HEK293 (cell line): ENCODE measurements around the gene CRB3.

Experiments
- GLI4 ChIP-seq: fragments of 450-650 bp; formaldehyde crosslinking; IDR thresholded peaks from 2 replicates; pipeline ENCODE4 v1.5.1; 2016; ENCODE audit warnings: missing biosample characterization, missing genetic modification characterization
- GLIS2 ChIP-seq: fragments of 450-650 bp; formaldehyde crosslinking; IDR thresholded peaks from 2 replicates; pipeline ENCODE4 v1.5.1; 2016; ENCODE audit warnings: missing biosample characterization, missing genetic modification characterization
- KLF7 ChIP-seq: fragments of 450-650 bp; formaldehyde crosslinking; IDR thresholded peaks from 2 replicates; pipeline ENCODE4 v1.5.1; 2016; ENCODE audit warnings: missing biosample characterization, missing genetic modification characterization, borderline replicate concordance
- KLF9 ChIP-seq: fragments of 450-650 bp; formaldehyde crosslinking; IDR thresholded peaks from 2 replicates; pipeline ENCODE4 v1.5.1; 2016; ENCODE audit warnings: missing biosample characterization, missing genetic modification characterization, low read depth
- OVOL3 ChIP-seq: fragments of 450-650 bp; formaldehyde crosslinking; IDR thresholded peaks from 2 replicates; pipeline ENCODE4 v1.5.1; 2016; ENCODE audit warnings: missing biosample characterization, missing genetic modification characterization
- WT1 ChIP-seq: fragments of 450-650 bp; formaldehyde crosslinking; IDR thresholded peaks from 2 replicates; pipeline ENCODE4 v1.5.1; 2016; ENCODE audit warnings: missing biosample characterization, missing genetic modification characterization
- YY1 ChIP-seq: fragments of 450-650 bp; formaldehyde crosslinking; IDR thresholded peaks from 2 replicates; pipeline ENCODE4 v1.5.1; 2018; ENCODE audit warnings: missing biosample characterization, missing genetic modification characterization
- ZBTB8A ChIP-seq: fragments of 450-650 bp; formaldehyde crosslinking; IDR thresholded peaks from 2 replicates; pipeline ENCODE4 v1.5.1; 2016; ENCODE audit warnings: missing biosample characterization, missing genetic modification characterization
- ZNF169 ChIP-seq: fragments of 450-650 bp; formaldehyde crosslinking; IDR thresholded peaks from 2 replicates; pipeline ENCODE4 v1.5.1; 2016; ENCODE audit warnings: missing biosample characterization, missing genetic modification characterization
- ZNF23 ChIP-seq: fragments of 450-650 bp; formaldehyde crosslinking; IDR thresholded peaks from 2 replicates; pipeline ENCODE4 v1.5.1; 2016; ENCODE audit warnings: missing biosample characterization, missing genetic modification characterization, borderline replicate concordance
- ZNF24 ChIP-seq: fragments of 450-650 bp; formaldehyde crosslinking; IDR thresholded peaks from 2 replicates; pipeline ENCODE4 v1.5.1; 2016; ENCODE audit warnings: missing biosample characterization, missing genetic modification characterization
- ZNF423 ChIP-seq: fragments of 450-650 bp; formaldehyde crosslinking; IDR thresholded peaks from 2 replicates; pipeline ENCODE4 v1.5.1; 2016; ENCODE audit warnings: missing biosample characterization, missing genetic modification characterization
- ZNF514 ChIP-seq: fragments of 450-650 bp; formaldehyde crosslinking; IDR thresholded peaks from 2 replicates; pipeline ENCODE4 v1.5.1; 2016; ENCODE audit warnings: missing biosample characterization, missing genetic modification characterization
- ZNF529 ChIP-seq: fragments of 450-650 bp; formaldehyde crosslinking; IDR thresholded peaks from 2 replicates; pipeline ENCODE4 v1.5.1; 2017; ENCODE audit warnings: missing genetic modification characterization, missing biosample characterization; ENCODE audit not compliant: insufficient replicate concordance
- ZNF555 ChIP-seq: fragments of 450-650 bp; formaldehyde crosslinking; conservative IDR thresholded peaks from 2 replicates; pipeline ENCODE4 v1.5.1; 2017; ENCODE audit warnings: missing biosample characterization, mild to moderate bottlenecking, missing genetic modification characterization, inconsistent platforms
- ZNF560 ChIP-seq: fragments of 450-650 bp; formaldehyde crosslinking; IDR thresholded peaks from 2 replicates; pipeline ENCODE4 v1.5.1; 2017; ENCODE audit warnings: missing biosample characterization, missing genetic modification characterization, borderline replicate concordance
- ZNF571 ChIP-seq: fragments of 450-650 bp; formaldehyde crosslinking; IDR thresholded peaks from 2 replicates; pipeline ENCODE4 v1.5.0; 2017; ENCODE audit warnings: missing biosample characterization, missing genetic modification characterization
- ZNF600 ChIP-seq: fragments of 450-650 bp; formaldehyde crosslinking; IDR thresholded peaks from 2 replicates; pipeline ENCODE4 v1.5.1; 2016; ENCODE audit warnings: missing biosample characterization, missing genetic modification characterization
- ZNF76 ChIP-seq: fragments of 450-650 bp; formaldehyde crosslinking; IDR thresholded peaks from 2 replicates; pipeline ENCODE4; 2016; ENCODE audit warnings: low read depth, missing biosample characterization, missing genetic modification characterization, borderline replicate concordance
- TF ChIP-seq, protein P1 (sequence below): fragments of 450-650 bp; formaldehyde crosslinking; conservative IDR thresholded peaks from 2 replicates; pipeline ENCODE4 v1.5.1; 2016; ENCODE audit warnings: low read depth, missing biosample characterization, missing genetic modification characterization
- TF ChIP-seq, protein P2 (sequence below): fragments of 450-650 bp; formaldehyde crosslinking; IDR thresholded peaks from 2 replicates; pipeline ENCODE4 v1.5.1; 2016; ENCODE audit warnings: missing biosample characterization, missing genetic modification characterization
- TF ChIP-seq, protein P3 (sequence below): fragments of 450-650 bp; formaldehyde crosslinking; IDR thresholded peaks from 2 replicates; pipeline ENCODE4 v1.5.1; 2016; ENCODE audit warnings: missing biosample characterization, missing genetic modification characterization
- TF ChIP-seq, protein P4 (sequence below): fragments of 450-650 bp; formaldehyde crosslinking; IDR thresholded peaks from 2 replicates; pipeline ENCODE4 v1.5.1; 2016; ENCODE audit warnings: missing biosample characterization, missing genetic modification characterization
- TF ChIP-seq, protein P5 (sequence below): fragments of 450-650 bp; formaldehyde crosslinking; IDR thresholded peaks from 2 replicates; pipeline ENCODE4 v1.5.0; 2017; ENCODE audit warnings: missing biosample characterization, missing genetic modification characterization, borderline replicate concordance
- TF ChIP-seq, protein P6 (sequence below): fragments of 450-650 bp; formaldehyde crosslinking; IDR thresholded peaks from 2 replicates; pipeline ENCODE4 v1.5.1; 2017; ENCODE audit warnings: missing biosample characterization, missing genetic modification characterization

Gene CRB3

DNA sequence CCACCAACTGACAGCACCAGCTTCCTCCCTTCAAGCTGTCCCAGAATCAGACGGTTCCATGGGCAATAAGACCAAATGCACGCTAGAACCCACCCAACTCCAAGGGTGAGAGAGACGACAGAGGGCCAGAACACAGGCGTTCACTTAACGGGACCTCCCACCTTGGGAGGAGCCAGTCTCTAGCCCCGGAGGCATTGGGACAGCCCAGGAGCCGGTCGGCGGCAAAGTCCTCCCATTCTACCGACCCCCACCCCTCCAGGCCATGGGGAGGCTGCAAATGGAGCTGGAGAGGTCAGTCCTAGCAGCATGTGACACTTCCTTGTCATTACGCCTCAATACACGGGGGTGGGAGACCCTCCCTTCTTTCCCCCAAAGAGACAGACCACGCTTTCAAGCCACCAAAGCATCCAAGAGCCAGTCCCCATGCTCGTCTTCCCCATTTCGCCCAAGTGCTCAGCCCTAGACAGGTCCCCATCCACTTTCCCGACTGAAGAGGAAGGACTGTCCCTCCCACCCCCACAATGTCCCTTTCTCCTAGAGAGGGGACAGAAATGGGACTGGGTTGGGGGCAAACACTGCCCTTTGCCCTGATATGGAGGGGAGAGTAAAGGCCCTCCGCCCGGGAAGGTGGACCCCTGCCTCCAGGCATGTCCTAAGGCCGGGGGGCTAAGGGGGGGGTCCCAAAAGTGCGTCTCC lies 40.4 kb upstream of the CRB3 start (continued):
- TF ChIP-seq, protein P1, sequence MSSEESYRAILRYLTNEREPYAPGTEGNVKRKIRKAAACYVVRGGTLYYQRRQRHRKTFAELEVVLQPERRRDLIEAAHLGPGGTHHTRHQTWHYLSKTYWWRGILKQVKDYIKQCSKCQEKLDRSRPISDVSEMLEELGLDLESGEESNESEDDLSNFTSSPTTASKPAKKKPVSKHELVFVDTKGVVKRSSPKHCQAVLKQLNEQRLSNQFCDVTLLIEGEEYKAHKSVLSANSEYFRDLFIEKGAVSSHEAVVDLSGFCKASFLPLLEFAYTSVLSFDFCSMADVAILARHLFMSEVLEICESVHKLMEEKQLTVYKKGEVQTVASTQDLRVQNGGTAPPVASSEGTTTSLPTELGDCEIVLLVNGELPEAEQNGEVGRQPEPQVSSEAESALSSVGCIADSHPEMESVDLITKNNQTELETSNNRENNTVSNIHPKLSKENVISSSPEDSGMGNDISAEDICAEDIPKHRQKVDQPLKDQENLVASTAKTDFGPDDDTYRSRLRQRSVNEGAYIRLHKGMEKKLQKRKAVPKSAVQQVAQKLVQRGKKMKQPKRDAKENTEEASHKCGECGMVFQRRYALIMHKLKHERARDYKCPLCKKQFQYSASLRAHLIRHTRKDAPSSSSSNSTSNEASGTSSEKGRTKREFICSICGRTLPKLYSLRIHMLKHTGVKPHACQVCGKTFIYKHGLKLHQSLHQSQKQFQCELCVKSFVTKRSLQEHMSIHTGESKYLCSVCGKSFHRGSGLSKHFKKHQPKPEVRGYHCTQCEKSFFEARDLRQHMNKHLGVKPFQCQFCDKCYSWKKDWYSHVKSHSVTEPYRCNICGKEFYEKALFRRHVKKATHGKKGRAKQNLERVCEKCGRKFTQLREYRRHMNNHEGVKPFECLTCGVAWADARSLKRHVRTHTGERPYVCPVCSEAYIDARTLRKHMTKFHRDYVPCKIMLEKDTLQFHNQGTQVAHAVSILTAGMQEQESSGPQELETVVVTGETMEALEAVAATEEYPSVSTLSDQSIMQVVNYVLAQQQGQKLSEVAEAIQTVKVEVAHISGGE: no peak
- TF ChIP-seq, protein P2, sequence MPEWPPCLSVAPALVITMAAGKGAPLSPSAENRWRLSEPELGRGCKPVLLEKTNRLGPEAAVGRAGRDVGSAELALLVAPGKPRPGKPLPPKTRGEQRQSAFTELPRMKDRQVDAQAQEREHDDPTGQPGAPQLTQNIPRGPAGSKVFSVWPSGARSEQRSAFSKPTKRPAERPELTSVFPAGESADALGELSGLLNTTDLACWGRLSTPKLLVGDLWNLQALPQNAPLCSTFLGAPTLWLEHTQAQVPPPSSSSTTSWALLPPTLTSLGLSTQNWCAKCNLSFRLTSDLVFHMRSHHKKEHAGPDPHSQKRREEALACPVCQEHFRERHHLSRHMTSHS (tag by site-specific recombination): no peak
- TF ChIP-seq, protein P3, sequence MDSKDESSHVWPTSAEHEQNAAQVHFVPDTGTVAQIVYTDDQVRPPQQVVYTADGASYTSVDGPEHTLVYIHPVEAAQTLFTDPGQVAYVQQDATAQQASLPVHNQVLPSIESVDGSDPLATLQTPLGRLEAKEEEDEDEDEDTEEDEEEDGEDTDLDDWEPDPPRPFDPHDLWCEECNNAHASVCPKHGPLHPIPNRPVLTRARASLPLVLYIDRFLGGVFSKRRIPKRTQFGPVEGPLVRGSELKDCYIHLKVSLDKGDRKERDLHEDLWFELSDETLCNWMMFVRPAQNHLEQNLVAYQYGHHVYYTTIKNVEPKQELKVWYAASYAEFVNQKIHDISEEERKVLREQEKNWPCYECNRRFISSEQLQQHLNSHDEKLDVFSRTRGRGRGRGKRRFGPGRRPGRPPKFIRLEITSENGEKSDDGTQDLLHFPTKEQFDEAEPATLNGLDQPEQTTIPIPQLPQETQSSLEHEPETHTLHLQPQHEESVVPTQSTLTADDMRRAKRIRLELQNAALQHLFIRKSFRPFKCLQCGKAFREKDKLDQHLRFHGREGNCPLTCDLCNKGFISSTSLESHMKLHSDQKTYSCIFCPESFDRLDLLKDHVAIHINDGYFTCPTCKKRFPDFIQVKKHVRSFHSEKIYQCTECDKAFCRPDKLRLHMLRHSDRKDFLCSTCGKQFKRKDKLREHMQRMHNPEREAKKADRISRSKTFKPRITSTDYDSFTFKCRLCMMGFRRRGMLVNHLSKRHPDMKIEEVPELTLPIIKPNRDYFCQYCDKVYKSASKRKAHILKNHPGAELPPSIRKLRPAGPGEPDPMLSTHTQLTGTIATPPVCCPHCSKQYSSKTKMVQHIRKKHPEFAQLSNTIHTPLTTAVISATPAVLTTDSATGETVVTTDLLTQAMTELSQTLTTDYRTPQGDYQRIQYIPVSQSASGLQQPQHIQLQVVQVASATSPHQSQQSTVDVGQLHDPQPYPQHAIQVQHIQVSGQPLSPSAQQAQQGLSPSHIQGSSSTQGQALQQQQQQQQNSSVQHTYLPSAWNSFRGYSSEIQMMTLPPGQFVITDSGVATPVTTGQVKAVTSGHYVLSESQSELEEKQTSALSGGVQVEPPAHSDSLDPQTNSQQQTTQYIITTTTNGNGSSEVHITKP (tag by site-specific recombination): peak; percentile 77
- TF ChIP-seq, protein P4, sequence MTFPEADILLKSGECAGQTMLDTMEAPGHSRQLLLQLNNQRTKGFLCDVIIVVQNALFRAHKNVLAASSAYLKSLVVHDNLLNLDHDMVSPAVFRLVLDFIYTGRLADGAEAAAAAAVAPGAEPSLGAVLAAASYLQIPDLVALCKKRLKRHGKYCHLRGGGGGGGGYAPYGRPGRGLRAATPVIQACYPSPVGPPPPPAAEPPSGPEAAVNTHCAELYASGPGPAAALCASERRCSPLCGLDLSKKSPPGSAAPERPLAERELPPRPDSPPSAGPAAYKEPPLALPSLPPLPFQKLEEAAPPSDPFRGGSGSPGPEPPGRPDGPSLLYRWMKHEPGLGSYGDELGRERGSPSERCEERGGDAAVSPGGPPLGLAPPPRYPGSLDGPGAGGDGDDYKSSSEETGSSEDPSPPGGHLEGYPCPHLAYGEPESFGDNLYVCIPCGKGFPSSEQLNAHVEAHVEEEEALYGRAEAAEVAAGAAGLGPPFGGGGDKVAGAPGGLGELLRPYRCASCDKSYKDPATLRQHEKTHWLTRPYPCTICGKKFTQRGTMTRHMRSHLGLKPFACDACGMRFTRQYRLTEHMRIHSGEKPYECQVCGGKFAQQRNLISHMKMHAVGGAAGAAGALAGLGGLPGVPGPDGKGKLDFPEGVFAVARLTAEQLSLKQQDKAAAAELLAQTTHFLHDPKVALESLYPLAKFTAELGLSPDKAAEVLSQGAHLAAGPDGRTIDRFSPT (tag by site-specific recombination): no peak
- TF ChIP-seq ZNF23 (no peak), ZNF169 (tag by site-specific recombination) (no peak), YY1 (no peak), ZBTB8A (tag by site-specific recombination) (no peak), ZNF555 (no peak), ZNF600 (tag by site-specific recombination) (0 out of 2 replicates have a peak, but pooled peaks have one; percentile 20), OVOL3 (tag by site-specific recombination) (no peak), ZNF24 (tag by site-specific recombination) (no peak), KLF7 (no peak), KLF9 (tag by site-specific recombination) (no peak), GLI4 (tag by site-specific recombination) (no peak), GLIS2 (tag by site-specific recombination) (peak; percentile 23), ZNF514 (tag by site-specific recombination) (no peak), ZNF529 (no peak), ZNF76 (tag by site-specific recombination) (peak; percentile 19; the same call in 1 of the 2 replicates), ZNF571 (tag by site-specific recombination) (no peak), ZNF560 (tag by site-specific recombination) (no peak), ZNF423 (tag by site-specific recombination) (no peak), WT1 (tag by site-specific recombination) (no peak)
- TF ChIP-seq, protein P5, sequence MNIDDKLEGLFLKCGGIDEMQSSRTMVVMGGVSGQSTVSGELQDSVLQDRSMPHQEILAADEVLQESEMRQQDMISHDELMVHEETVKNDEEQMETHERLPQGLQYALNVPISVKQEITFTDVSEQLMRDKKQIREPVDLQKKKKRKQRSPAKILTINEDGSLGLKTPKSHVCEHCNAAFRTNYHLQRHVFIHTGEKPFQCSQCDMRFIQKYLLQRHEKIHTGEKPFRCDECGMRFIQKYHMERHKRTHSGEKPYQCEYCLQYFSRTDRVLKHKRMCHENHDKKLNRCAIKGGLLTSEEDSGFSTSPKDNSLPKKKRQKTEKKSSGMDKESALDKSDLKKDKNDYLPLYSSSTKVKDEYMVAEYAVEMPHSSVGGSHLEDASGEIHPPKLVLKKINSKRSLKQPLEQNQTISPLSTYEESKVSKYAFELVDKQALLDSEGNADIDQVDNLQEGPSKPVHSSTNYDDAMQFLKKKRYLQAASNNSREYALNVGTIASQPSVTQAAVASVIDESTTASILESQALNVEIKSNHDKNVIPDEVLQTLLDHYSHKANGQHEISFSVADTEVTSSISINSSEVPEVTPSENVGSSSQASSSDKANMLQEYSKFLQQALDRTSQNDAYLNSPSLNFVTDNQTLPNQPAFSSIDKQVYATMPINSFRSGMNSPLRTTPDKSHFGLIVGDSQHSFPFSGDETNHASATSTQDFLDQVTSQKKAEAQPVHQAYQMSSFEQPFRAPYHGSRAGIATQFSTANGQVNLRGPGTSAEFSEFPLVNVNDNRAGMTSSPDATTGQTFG (tag by site-specific recombination): no peak
- TF ChIP-seq, protein P6, sequence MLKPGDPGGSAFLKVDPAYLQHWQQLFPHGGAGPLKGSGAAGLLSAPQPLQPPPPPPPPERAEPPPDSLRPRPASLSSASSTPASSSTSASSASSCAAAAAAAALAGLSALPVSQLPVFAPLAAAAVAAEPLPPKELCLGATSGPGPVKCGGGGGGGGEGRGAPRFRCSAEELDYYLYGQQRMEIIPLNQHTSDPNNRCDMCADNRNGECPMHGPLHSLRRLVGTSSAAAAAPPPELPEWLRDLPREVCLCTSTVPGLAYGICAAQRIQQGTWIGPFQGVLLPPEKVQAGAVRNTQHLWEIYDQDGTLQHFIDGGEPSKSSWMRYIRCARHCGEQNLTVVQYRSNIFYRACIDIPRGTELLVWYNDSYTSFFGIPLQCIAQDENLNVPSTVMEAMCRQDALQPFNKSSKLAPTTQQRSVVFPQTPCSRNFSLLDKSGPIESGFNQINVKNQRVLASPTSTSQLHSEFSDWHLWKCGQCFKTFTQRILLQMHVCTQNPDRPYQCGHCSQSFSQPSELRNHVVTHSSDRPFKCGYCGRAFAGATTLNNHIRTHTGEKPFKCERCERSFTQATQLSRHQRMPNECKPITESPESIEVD: no peak
